Stimulated activated CD4-positive, alpha-beta T cell treated with anti-CD3 and anti-CD28 coated beads, Interleukin-2, amount 100 ng/mL, for 4 hours (primary cell): Measurements from ENCODE around the gene B4GALNT3.

Experiments used
- DNase-seq: peaks from one replicate; pipeline ENCODE4 v3.0.0-alpha.2; 2020; ENCODE audit warnings: low read depth

Gene B4GALNT3

GRCh38 chr12:539540-540310, 80.0 kb downstream of the B4GALNT3 start:
- DNase-seq, result no peak

GRCh38 chr12:541676-542324, 82.1 kb downstream of the B4GALNT3 start:
- DNase-seq, result no peak

GRCh38 chr12:542395-543113, 82.8 kb downstream of the B4GALNT3 start:
- no peak for DNase-seq

- DNase-seq, result no peak
Observed at GRCh38 chr12:543114-543451, 83.3 kb downstream of the B4GALNT3 start.

GRCh38 chr12:544142-544541, 84.4 kb downstream of the B4GALNT3 start:
- DNase-seq, result no peak

GRCh38 chr12:544941-545635, 85.3 kb downstream of the B4GALNT3 start:
- no peak for DNase-seq

GRCh38 chr12:545835-546234, 86.1 kb downstream of the B4GALNT3 start:
- DNase-seq, result no peak

- DNase-seq, result no peak
Observed at GRCh38 chr12:546265-546919, 86.7 kb downstream of the B4GALNT3 start.

GRCh38 chr12:546920-547845, 87.4 kb downstream of the B4GALNT3 start:
- DNase-seq, result peak; percentile 49

GRCh38 chr12:547883-548470, 88.2 kb downstream of the B4GALNT3 start:
- DNase-seq, result no peak

GRCh38 chr12:549476-550082, 89.8 kb downstream of the B4GALNT3 start:
- DNase-seq, result no peak

GRCh38 chr12:550473-551260, 90.9 kb downstream of the B4GALNT3 start:
- DNase-seq, result no peak

GRCh38 chr12:552466-552865, 92.7 kb downstream of the B4GALNT3 start:
- DNase-seq, result no peak

- DNase-seq, result no peak
Observed at GRCh38 chr12:553216-554000, 93.7 kb downstream of the B4GALNT3 start.

GRCh38 chr12:554001-554285, 94.2 kb downstream of the B4GALNT3 start:
- no peak for DNase-seq

- DNase-seq, result no peak
Observed at GRCh38 chr12:556498-556897, 96.8 kb downstream of the B4GALNT3 start.

- DNase-seq, result no peak
Observed at GRCh38 chr12:558580-558979, 98.8 kb downstream of the B4GALNT3 start.

- no peak for DNase-seq
Observed at GRCh38 chr12:559208-559905, 99.6 kb downstream of the B4GALNT3 start.
